Kidney (tissue), 14 donors: ENCODE measurements around the gene PROZ. TPM values are rescaled to one million over a fixed set of nuclear protein-coding genes. Genes with fewer than 3 reads are reported as not detected.

Experiments used
- DNase-seq, 5 donors: peaks; one replicate each; pipeline ENCODE4 v3.0.0-alpha.2; 2013 to 2020
- FAIRE-seq: peaks from 2 replicates; lab custom pipeline; 2012; peaks lifted over from hg19 to GRCh38; lab: Jason Lieb, UNC
- H3K27ac ChIP-seq, 2 donors: one replicate each; pipeline ENCODE4 v1.7.0; 2013; ENCODE audit warnings: low read depth in 2 of 2, low read length in 2 of 2, inconsistent platforms in 1 of 2
- H3K27me3 ChIP-seq: one replicate; pipeline ENCODE4 v1.7.1; 2013; ENCODE audit warnings: low read length, inconsistent platforms; ENCODE audit not compliant: control insufficient read depth, insufficient read depth
- H3K36me3 ChIP-seq, 3 donors: one replicate each; pipeline versions ENCODE4 v1.7.0 to v1.7.1; 2013; ENCODE audit warnings: low read length in 3 of 3, control low read depth in 1 of 3, inconsistent platforms in 1 of 3; ENCODE audit not compliant: insufficient read depth in 3 of 3, control insufficient read depth in 2 of 3
- H3K4me1 ChIP-seq, 3 donors: one replicate each; pipeline versions ENCODE4 v1.7.0 to v1.7.1; 2013; ENCODE audit warnings: low read length in 3 of 3, inconsistent platforms in 1 of 3, low read depth in 1 of 3; ENCODE audit not compliant: control insufficient read depth in 2 of 3, insufficient read depth in 2 of 3
- H3K4me3 ChIP-seq, 3 donors: one replicate each; pipeline versions ENCODE4 v1.7.0 to v1.8.1; 2013; ENCODE audit warnings: low read length in 3 of 3, control low read depth in 1 of 3, inconsistent platforms in 1 of 3
- H3K9ac ChIP-seq, 3 donors: one replicate each; pipeline versions ENCODE4 v1.7.0 to v1.7.1; 2013; ENCODE audit warnings: low read length in 3 of 3, control low read depth in 1 of 3, inconsistent platforms in 1 of 3
- H3K9me3 ChIP-seq, 3 donors: one replicate each; pipeline versions ENCODE4 v1.7.0 to v1.7.1; 2013; ENCODE audit warnings: low read length in 3 of 3, control low read depth in 1 of 3, inconsistent platforms in 1 of 3; ENCODE audit not compliant: control insufficient read depth in 2 of 3, insufficient read depth in 1 of 3
- CTCF ChIP-seq: IDR thresholded peaks from 3 replicates; pipeline ENCODE4 v1.5.1; 2012; ENCODE audit warnings: mild to moderate bottlenecking, moderate library complexity, borderline replicate concordance; ENCODE audit not compliant: insufficient read depth; ENCODE audit errors: extremely low read depth
- intact Hi-C: fragments of 100-400 bp; cut with DNase I; formaldehyde crosslinking; loops from one replicate; pipeline ENCODE4 v1.11.1; 2022
- polyA plus RNA-seq: library from polyadenylated mRNA; stranded (reverse); fragments of 350-450 nt; fragmentation: Illumina TruSeq; extraction: RNeasy Lipid Tissue Mini Kit (QIAGEN cat#74804); gene quantifications from one replicate; pipeline ENCODE4 v1.2.3, GENCODE V29; 2014; ENCODE audit warnings: low read depth, low replicate concordance; ENCODE audit not compliant: insufficient read depth
- total RNA-seq: library from RNA; stranded (reverse); fragmentation: NEBNext Ultra II Directional; extraction: Animal tissue kit (Norgen Biotek cat#: 25700); gene quantifications from one replicate; pipeline ENCODE4 v1.2.1, GENCODE V29; 2021
- donor health status: control.
- donor health status: control.
- donor health status: control.
- donor health status: control.
- donor health status: control.
- donor health status: DM: yes; HTN: yes; CAD: no.
- donor health status: Normal renal cell carcinoma (clear cell type).

The PROZ gene
- total and polyA plus RNA-seq, 2 donors from 2014 or later, result 20.0 TPM; not detected in 1

- H3K4me1 ChIP-seq, result peaks cover 0 to 24% (median 0%) of the 10 kb centered on the region in 3 donors
- intact Hi-C loops, result no loop called here
- H3K36me3 ChIP-seq, result no peaks in the 10 kb centered on the region
- DNase-seq (peak in 4 of 5 donors; percentile 37 to 89 (median 68)), FAIRE-seq (no peak)
- TF ChIP-seq CTCF, result no peak
- H3K27me3 ChIP-seq, result no peaks in the 10 kb centered on the region
- H3K9me3 ChIP-seq, result no peaks in the 10 kb centered on the region
- H3K4me3 ChIP-seq, result peak overlapping the region; percentile 50 to 72 (median 63)
- peak overlapping the region; percentile 74 to 88 for H3K27ac ChIP-seq
- peak overlapping the region; percentile 18 to 87 (median 72) for H3K9ac ChIP-seq
These were observed 5.3 kb upstream of the PROZ start for GRCh38 chr13:113152984-113153809.

DNA sequence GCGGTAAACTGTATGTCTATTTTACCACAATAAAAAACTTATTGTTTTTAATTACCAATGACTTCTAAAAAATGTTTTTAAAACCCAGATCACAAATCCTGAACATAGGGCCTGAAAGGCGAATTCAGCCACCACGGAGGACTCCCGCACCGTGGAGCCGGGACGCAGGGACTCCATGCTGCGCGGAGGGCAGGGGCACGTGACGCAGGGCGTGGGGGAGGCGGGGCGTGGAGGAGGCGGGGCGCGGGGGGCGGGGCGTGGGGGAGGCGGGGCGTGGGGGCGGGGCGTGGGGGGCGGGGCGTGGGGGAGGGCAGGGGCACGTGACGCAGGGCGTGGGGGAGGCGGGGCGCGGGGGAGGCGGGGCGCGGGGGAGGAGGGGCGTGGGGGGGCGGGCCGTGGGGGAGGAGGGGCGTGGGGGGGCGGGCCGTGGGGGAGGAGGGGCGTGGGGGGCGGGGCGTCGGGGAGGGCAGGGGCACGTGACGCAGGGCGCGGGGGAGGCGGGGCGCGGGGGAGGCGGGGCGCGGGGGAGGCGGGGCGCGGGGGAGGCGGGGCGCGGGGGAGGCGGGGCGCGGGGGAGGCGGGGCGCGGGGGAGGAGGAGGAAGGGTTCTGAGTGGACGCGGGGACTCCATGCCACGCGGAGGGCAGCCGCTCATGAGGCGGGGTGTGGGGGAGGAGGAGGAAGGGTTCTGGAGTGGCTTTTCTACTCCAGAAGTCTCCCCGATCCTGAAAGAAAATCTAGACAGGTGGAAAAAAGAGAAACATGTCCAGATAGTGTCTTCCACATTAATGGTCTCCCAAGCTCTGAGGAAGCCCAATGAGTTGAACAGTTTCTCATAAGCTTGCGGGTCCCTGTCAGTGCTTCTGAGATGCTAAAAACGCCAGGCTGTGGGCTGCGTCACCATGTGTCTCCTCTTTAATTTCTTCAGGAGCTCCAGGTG is 4.4 kb upstream of the PROZ start:
- intact Hi-C loops, result no loop called here
- H3K27ac ChIP-seq, result peak overlapping the region; percentile 74 to 88
- DNase-seq, result peak; percentile 69 to 95 (median 77)
- FAIRE-seq, result no peak
- no peaks in the 10 kb centered on the region for H3K9me3 ChIP-seq
- H3K9ac ChIP-seq, result peak overlapping the region; percentile 1 to 72 (median 18)
- H3K4me3 ChIP-seq, result peak overlapping the region; percentile 50 to 72 (median 63)
- TF ChIP-seq CTCF, result no peak
- peaks cover 0 to 24% (median 0%) of the 10 kb centered on the region in 3 donors for H3K4me1 ChIP-seq
- H3K36me3 ChIP-seq, result no peaks in the 10 kb centered on the region
- no peaks in the 10 kb centered on the region for H3K27me3 ChIP-seq

DNA sequence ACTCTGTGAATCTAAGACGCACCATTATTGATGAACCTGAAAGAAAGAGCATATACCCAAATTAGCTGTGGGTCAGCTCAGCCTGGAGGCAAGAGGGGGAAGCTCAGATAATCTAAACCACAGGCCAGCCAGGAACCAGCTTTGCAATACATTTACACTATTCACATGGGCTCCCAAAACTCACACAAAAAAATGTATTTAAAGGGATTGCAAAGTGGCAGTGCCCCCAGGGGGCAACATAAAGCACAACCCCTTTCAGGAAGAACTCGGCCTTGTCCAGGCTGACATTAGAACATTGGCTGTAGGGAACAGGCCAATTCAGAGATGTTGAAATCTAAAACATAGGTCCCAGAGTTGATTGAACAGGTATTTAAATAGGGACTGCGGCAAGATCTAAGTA is 3.2 kb upstream of the PROZ start:
- no peaks in the 10 kb centered on the region for H3K27me3 ChIP-seq
- H3K4me3 ChIP-seq, result no peak overlapping the region
- intact Hi-C loops, result no loop called here
- H3K27ac ChIP-seq, result no peak overlapping the region
- no peak for TF ChIP-seq CTCF
- DNase-seq (peak in 1 of 5 donors; percentile 8), FAIRE-seq (no peak)
- H3K36me3 ChIP-seq, result no peaks in the 10 kb centered on the region
- H3K4me1 ChIP-seq, result peaks cover 0 to 24% (median 0%) of the 10 kb centered on the region in 3 donors
- no peak overlapping the region for H3K9ac ChIP-seq
- H3K9me3 ChIP-seq, result no peaks in the 10 kb centered on the region
